IMR-90 (cell line): Measurements from ENCODE around the gene BANP. TPM values are rescaled to one million over a fixed set of nuclear protein-coding genes. Genes with fewer than 3 reads are reported as not detected.

ENCODE experiments used
- ATAC-seq: fragments of 200-7000 bp; cut with Tn5 transposase; 2 replicates; pipeline ENCODE4 v1.9.1; 2020; ENCODE audit warnings: low read depth, mild to moderate bottlenecking, moderate library complexity
- BruUV-seq: library from RNA; stranded (reverse); fragments of 400-500 nt; replicated peaks from 2 replicates; lab custom pipeline; 2021; lab: Mats Ljungman, UMichigan
- CTCF ChIA-PET: fragments of 300-600 bp; formaldehyde crosslinking; extraction: SDS; loops from one replicate; lab custom pipeline; 2021; ENCODE audit warnings: antibody characterized with exemption; lab: Yijun Ruan, JAX
- POLR2A ChIA-PET: fragments of 300-600 bp; sonication (Branson Sonifier 250); formaldehyde crosslinking; loops from one replicate; lab custom pipeline; 2022; ENCODE audit warnings: antibody characterized with exemption; ENCODE audit not compliant: unreplicated experiment; lab: Charles Lee
- DNase-seq: peaks from one replicate; pipeline ENCODE4 v3.0.0; 2013
- H2AFZ ChIP-seq: replicated peaks from 2 replicates; pipeline ENCODE3; 2013; ENCODE audit warnings: low read length, mild to moderate bottlenecking; ENCODE audit not compliant: poor library complexity
- H2AK5ac ChIP-seq: 2 replicates; pipeline ENCODE4 v1.6.1; 2013; ENCODE audit warnings: low read depth, low read length, inconsistent platforms
- H2AK9ac ChIP-seq: replicated peaks from 2 replicates; pipeline ENCODE3; 2013; ENCODE audit warnings: mild to moderate bottlenecking, low read depth, low read length, moderate library complexity; ENCODE audit not compliant: poor library complexity
- H2BK120ac ChIP-seq: 2 replicates; pipeline ENCODE4 v1.6.1; 2013; ENCODE audit warnings: low read depth, low read length, inconsistent platforms
- H2BK15ac ChIP-seq: 3 replicates; pipeline ENCODE4 v1.6.1; 2013; ENCODE audit warnings: low read depth, low read length, inconsistent platforms
- H2BK20ac ChIP-seq: 2 replicates; pipeline ENCODE4 v1.6.1; 2013; ENCODE audit warnings: low read depth, mild to moderate bottlenecking, inconsistent platforms, low read length, moderate library complexity
- H2BK5ac ChIP-seq: 2 replicates; pipeline ENCODE4 v1.6.1; 2013; ENCODE audit warnings: mild to moderate bottlenecking, low read depth, low read length, inconsistent platforms; ENCODE audit not compliant: poor library complexity, severe bottlenecking
- H3K14ac ChIP-seq: replicated peaks from 2 replicates; pipeline ENCODE4 v1.6.1; 2013; ENCODE audit warnings: low read depth, low read length, inconsistent platforms
- H3K18ac ChIP-seq: 2 replicates; pipeline ENCODE4 v1.6.1; 2013; ENCODE audit warnings: low read depth, low read length, control low read depth
- H3K23ac ChIP-seq: 2 replicates; pipeline ENCODE4 v1.6.1; 2013; ENCODE audit warnings: low read depth, low read length, inconsistent platforms
- H3K27ac ChIP-seq: 2 replicates; pipeline ENCODE4 v1.5.1; 2013; ENCODE audit warnings: mild to moderate bottlenecking, control low read depth, low read length; ENCODE audit not compliant: insufficient read depth
- H3K27me3 ChIP-seq: 2 replicates; pipeline ENCODE4 v1.6.1; 2013; ENCODE audit warnings: low read length; ENCODE audit not compliant: control insufficient read depth, insufficient read depth
- H3K36me3 ChIP-seq: 2 replicates; pipeline ENCODE4 v1.6.1; 2013; ENCODE audit warnings: low read length, mixed read lengths; ENCODE audit not compliant: control insufficient read depth, insufficient read depth
- H3K4ac ChIP-seq: 2 replicates; pipeline ENCODE4 v1.6.1; 2013; ENCODE audit warnings: low read depth, low read length, inconsistent platforms
- H3K4me1 ChIP-seq: 2 replicates; pipeline ENCODE4 v1.6.1; 2013; ENCODE audit warnings: low read length, mixed read lengths; ENCODE audit not compliant: control insufficient read depth, insufficient read depth
- H3K4me2 ChIP-seq: 2 replicates; pipeline ENCODE4 v1.6.1; 2013; ENCODE audit warnings: low read depth, mild to moderate bottlenecking, control low read depth, low read length, moderate library complexity
- H3K4me3 ChIP-seq: 2 replicates; pipeline ENCODE4 v1.5.1; 2013; ENCODE audit warnings: low read depth, mild to moderate bottlenecking, control low read depth, low read length, moderate library complexity; ENCODE audit not compliant: insufficient read depth
- H3K56ac ChIP-seq: 2 replicates; pipeline ENCODE4 v1.6.1; 2013; ENCODE audit warnings: low read length, inconsistent platforms; ENCODE audit not compliant: insufficient read depth; ENCODE audit errors: extremely low read depth
- H3K79me1 ChIP-seq, 2 experiments: 2 replicates each; pipeline ENCODE4 v1.6.1; 2013; ENCODE audit warnings: low read length in 2 of 2, inconsistent platforms in 1 of 2, low read depth in 1 of 2
- H3K9ac ChIP-seq: 2 replicates; pipeline ENCODE4 v1.6.1; 2013; ENCODE audit warnings: low read depth, low read length, control low read depth
- H3K9me1 ChIP-seq: 2 replicates; pipeline ENCODE4 v1.6.1; 2013; ENCODE audit warnings: low read length, inconsistent platforms; ENCODE audit not compliant: insufficient read depth
- H3K9me3 ChIP-seq: 2 replicates; pipeline ENCODE4 v1.6.1; 2013; ENCODE audit warnings: low read length; ENCODE audit not compliant: control insufficient read depth, insufficient read depth
- H4K20me1 ChIP-seq: 2 replicates; pipeline ENCODE4 v1.6.1; 2013; ENCODE audit warnings: low read length, inconsistent platforms; ENCODE audit not compliant: insufficient read depth
- H4K5ac ChIP-seq: 2 replicates; pipeline ENCODE4 v1.6.1; 2013; ENCODE audit warnings: mild to moderate bottlenecking, low read depth, low read length, control low read depth
- H4K8ac ChIP-seq, 2 experiments: 2 replicates each; pipeline ENCODE4 v1.6.1; 2013; ENCODE audit warnings: low read depth in 2 of 2, low read length in 2 of 2, control low read depth in 1 of 2, inconsistent platforms in 1 of 2
- H4K91ac ChIP-seq: 2 replicates; pipeline ENCODE4 v1.6.1; 2013; ENCODE audit warnings: low read depth, low read length, inconsistent platforms; ENCODE audit not compliant: insufficient read depth
- BHLHE40 ChIP-seq: fragments of 150-350 bp; IDR thresholded peaks from 2 replicates; pipeline ENCODE4 v1.6.1; 2016; ENCODE audit warnings: mild to moderate bottlenecking, low read depth, low read length
- CEBPB ChIP-seq: IDR thresholded peaks from 2 replicates; pipeline ENCODE4 v1.6.1; 2012; ENCODE audit warnings: low read depth, low read length, improper control_type of control experiment
- MAFK ChIP-seq: IDR thresholded peaks from 2 replicates; pipeline ENCODE4 v1.6.1; 2012; ENCODE audit warnings: low read depth, low read length, improper control_type of control experiment
- MAZ ChIP-seq: IDR thresholded peaks from 2 replicates; pipeline ENCODE4 v1.6.1; 2012; ENCODE audit warnings: low read depth, mild to moderate bottlenecking, low read length, improper control_type of control experiment, moderate library complexity, borderline replicate concordance
- MXI1 ChIP-seq: IDR thresholded peaks from 2 replicates; pipeline ENCODE4 v1.6.1; 2012; ENCODE audit warnings: low read depth, mild to moderate bottlenecking, low read length, moderate library complexity, borderline replicate concordance
- NFE2L2 ChIP-seq: fragments of 150-350 bp; IDR thresholded peaks from 2 replicates; pipeline ENCODE4 v1.6.1; 2016; ENCODE audit warnings: low read depth, mild to moderate bottlenecking, low read length
- POLR2A ChIP-seq: IDR thresholded peaks from 2 replicates; pipeline ENCODE4 v1.6.1; 2012; ENCODE audit warnings: mild to moderate bottlenecking, low read depth, low read length
- RAD21 ChIP-seq: IDR thresholded peaks from 2 replicates; pipeline ENCODE4 v1.6.1; 2012; ENCODE audit warnings: low read length, improper control_type of control experiment
- RCOR1 ChIP-seq: IDR thresholded peaks from 2 replicates; pipeline ENCODE4 v1.6.1; 2012; ENCODE audit warnings: mild to moderate bottlenecking, low read length, improper control_type of control experiment; ENCODE audit not compliant: insufficient replicate concordance
- RFX5 ChIP-seq: IDR thresholded peaks from 2 replicates; pipeline ENCODE4 v1.8.0; 2012; ENCODE audit warnings: low read depth, mild to moderate bottlenecking, low read length, moderate library complexity
- USF2 ChIP-seq: fragments of 150-350 bp; IDR thresholded peaks from 2 replicates; pipeline ENCODE4 v1.6.1; 2017; ENCODE audit warnings: mild to moderate bottlenecking, antibody characterized with exemption, low read length, low read depth
- WGBS, 2 experiments: methylation state at CpG; one replicate each; pipeline versions ENCODE4 v1.1.5 to v1.1.7; 2013; ENCODE audit warnings: missing lambda C conversion rate in 2 of 2; ENCODE audit not compliant: insufficient read length in 1 of 2; ENCODE audit errors: extremely low coverage in 2 of 2; 5-methylcytosine and 5-hydroxymethylcytosine counted together
- dilution Hi-C: fragments of 300-500 bp; cut with HindIII; formaldehyde crosslinking; loops from one replicate; pipeline ENCODE4 v1.14.3; 2018; ENCODE audit warnings: low sequenced_read_pairs; ENCODE audit not compliant: unreplicated experiment
- in situ Hi-C: fragments of 300-500 bp; cut with MboI; formaldehyde crosslinking; loops from 3 replicates; pipeline ENCODE4 v1.14.3; 2019; ENCODE audit warnings: low sequenced_read_pairs, inconsistent platforms, mixed read lengths
- intact Hi-C: fragments of 100-400 bp; cut with micrococcal nuclease; formaldehyde crosslinking; loops from 2 replicates; pipeline ENCODE4 v1.10.0; 2022
- polyA plus RNA-seq, 3 experiments: library from polyadenylated mRNA; depleted of rRNA; stranded (reverse); fragments of >200 nt; gene quantifications; 2 replicates each; pipeline ENCODE4 v1.2.3, GENCODE V29; 2012; ENCODE audit warnings: low replicate concordance in 1 of 3
- total RNA-seq: library from RNA; depleted of rRNA; stranded (reverse); fragments of >200 nt; gene quantifications from 2 replicates; pipeline ENCODE4 v1.2.3, GENCODE V29; 2012

BANP gene
- total and polyA plus RNA-seq, 2 of the 4 experiments (the other 2 are of a cell fraction), result 17.4 to 17.9 TPM

DNA sequence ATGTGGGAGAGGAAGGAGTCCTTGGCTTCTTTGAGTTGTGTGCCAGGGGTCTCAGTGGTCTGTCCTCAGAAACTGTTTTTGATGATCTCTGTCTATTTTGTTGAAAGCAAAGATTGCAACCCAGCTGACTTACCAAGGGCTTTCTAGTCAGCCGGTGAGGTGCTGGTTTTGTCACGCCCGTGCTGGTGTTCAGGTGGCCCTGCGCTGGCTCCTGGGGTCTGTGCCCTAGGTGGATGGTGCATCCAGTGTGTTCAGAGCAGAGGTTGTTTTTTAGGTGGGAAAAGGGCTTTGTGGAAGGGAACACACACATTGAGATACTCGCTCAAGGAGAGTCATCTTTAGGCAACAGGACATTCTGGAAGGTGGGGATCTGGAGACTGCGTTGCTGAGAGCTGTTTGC is 51.0 kb downstream of the BANP start:
- TF ChIP-seq BHLHE40 (no peak), USF2 (no peak), RFX5 (no peak), RCOR1 (no peak), CEBPB (no peak), MAZ (no peak), POLR2A (no peak), NFE2L2 (no peak), MAFK (no peak), MXI1 (no peak), RAD21 (no peak)
- Histone ChIP-seq H2BK5ac (no peak overlapping the region), H4K5ac (no peak overlapping the region), H4K20me1 (peaks cover 17% of the 10 kb centered on the region), H3K14ac (no peak overlapping the region), H2BK20ac (no peak overlapping the region), H3K4me2 (no peak overlapping the region), H3K18ac (no peak overlapping the region), H3K27ac (no peak overlapping the region), H3K36me3 (peaks cover 11% of the 10 kb centered on the region; the same call in 1 of the 2 replicates), H2BK15ac (no peak overlapping the region), H3K4ac (no peak overlapping the region), H3K23ac (no peak overlapping the region), H3K79me1 (peaks cover 0 to 33% of the 10 kb centered on the region in 2 experiments; a peak in 2 of 4 replicates), H4K8ac (no peak overlapping the region), H3K9ac (no peak overlapping the region), H2BK120ac (no peak overlapping the region), H2AK9ac (no peak overlapping the region), H2AK5ac (no peak overlapping the region), H3K4me3 (no peak overlapping the region), H4K91ac (no peak overlapping the region), H2AFZ (no peak overlapping the region), H3K27me3 (no peaks in the 10 kb centered on the region), H3K56ac (no peak overlapping the region), H3K9me3 (no peaks in the 10 kb centered on the region), H3K9me1 (peaks cover 4% of the 10 kb centered on the region), H3K4me1 (no peaks in the 10 kb centered on the region)
- POLR2A ChIA-PET, result no interaction called here
- dilution Hi-C loops (no loop called here), in situ Hi-C loops (no loop called here), intact Hi-C loops (no loop called here)
- no peak for DNase-seq
- no peak for ATAC-seq
- CTCF ChIA-PET, result interaction anchor here (0.6 to 0.9 kb wide), 2 partner anchors 8 to 556 kb away, joined by 3 read pairs; no protein-coding TSS in a partner anchor
- WGBS, 2 experiments, result 73% methylated on average over 2 of the region's 6 CpGs; no CpG with 5 or more reads in 1 of the 2 experiments
- no TSS peak for BruUV-seq
